WTC11 (cell line): Measurements from ENCODE around the gene TMEM218. TPM values are rescaled to one million over a fixed set of nuclear protein-coding genes. Genes with fewer than 3 reads are reported as not detected.
A peak's percentile ranks its signal among the peaks of the same experiment; 100 is the strongest.

ENCODE experiments used
- ARID4B ChIP-seq: sonication (generic); formaldehyde crosslinking; IDR thresholded peaks from 2 replicates; pipeline ENCODE4 v1.8.0; 2023; ENCODE audit warnings: missing genetic modification reagents, mild to moderate bottlenecking, borderline replicate concordance
- EMX1 ChIP-seq: fragments of 250-450 bp; sonication (Bioruptor Pico); IDR thresholded peaks from 2 replicates; pipeline ENCODE4 v1.8.0; 2021; ENCODE audit warnings: mild to moderate bottlenecking
- FOXJ3 ChIP-seq: sonication (generic); formaldehyde crosslinking; IDR thresholded peaks from 2 replicates; pipeline ENCODE4 v1.9.0; 2021; ENCODE audit warnings: missing genetic modification reagents, mild to moderate bottlenecking, borderline replicate concordance
- GRHL2 ChIP-seq: fragments of 250-450 bp; sonication (Bioruptor Pico); IDR thresholded peaks from 2 replicates; pipeline ENCODE4 v1.8.0; 2022; ENCODE audit warnings: mild to moderate bottlenecking, moderate library complexity; ENCODE audit not compliant: insufficient replicate concordance, severe bottlenecking
- KAT7 ChIP-seq: sonication (generic); formaldehyde crosslinking; IDR thresholded peaks from 2 replicates; pipeline ENCODE4 v1.8.1; 2023; ENCODE audit warnings: missing genetic modification reagents, mild to moderate bottlenecking, borderline replicate concordance
- MAX ChIP-seq: sonication (generic); formaldehyde crosslinking; IDR thresholded peaks from 2 replicates; pipeline ENCODE4 v1.8.0; 2022; ENCODE audit warnings: mild to moderate bottlenecking, missing genetic modification reagents
- MYBL2 ChIP-seq: sonication (generic); formaldehyde crosslinking; IDR thresholded peaks from 2 replicates; pipeline ENCODE4 v1.8.1; 2023; ENCODE audit warnings: mild to moderate bottlenecking, moderate library complexity, missing genetic modification reagents
- NR2C2 ChIP-seq: sonication (generic); formaldehyde crosslinking; IDR thresholded peaks from 2 replicates; pipeline ENCODE4 v1.8.0; 2022; ENCODE audit warnings: mild to moderate bottlenecking, missing genetic modification reagents
- NR3C1 ChIP-seq: sonication (generic); formaldehyde crosslinking; conservative IDR thresholded peaks from 2 replicates; pipeline ENCODE4 v1.8.1; 2023; ENCODE audit warnings: low read depth, mild to moderate bottlenecking, missing genetic modification reagents
- RELA ChIP-seq: sonication (generic); formaldehyde crosslinking; IDR thresholded peaks from 2 replicates; pipeline ENCODE4 v1.8.1; 2022; ENCODE audit warnings: missing genetic modification reagents, mild to moderate bottlenecking, borderline replicate concordance
- RORB ChIP-seq: fragments of 250-450 bp; sonication (Bioruptor Pico); IDR thresholded peaks from 2 replicates; pipeline ENCODE4 v1.9.0; 2021; ENCODE audit warnings: mild to moderate bottlenecking
- STAT6 ChIP-seq: sonication (generic); formaldehyde crosslinking; conservative IDR thresholded peaks from 2 replicates; pipeline ENCODE4 v1.8.1; 2023; ENCODE audit warnings: mild to moderate bottlenecking, low read depth, missing genetic modification reagents, moderate library complexity
- TEAD4 ChIP-seq: sonication (generic); formaldehyde crosslinking; IDR thresholded peaks from 2 replicates; pipeline ENCODE4 v1.8.0; 2022; ENCODE audit warnings: mild to moderate bottlenecking, missing genetic modification reagents
- ZNF219 ChIP-seq: sonication (generic); formaldehyde crosslinking; IDR thresholded peaks from 2 replicates; pipeline ENCODE4 v1.8.0; 2023; ENCODE audit warnings: missing genetic modification reagents, mild to moderate bottlenecking, borderline replicate concordance
- ZNF263 ChIP-seq: sonication (generic); formaldehyde crosslinking; IDR thresholded peaks from 2 replicates; pipeline ENCODE4 v1.8.1; 2022; ENCODE audit warnings: low read depth, mild to moderate bottlenecking, moderate library complexity, missing genetic modification reagents
- ZNF396 ChIP-seq: fragments of 250-450 bp; sonication (Bioruptor Pico); IDR thresholded peaks from 2 replicates; pipeline ENCODE4 v1.8.0; 2021; ENCODE audit warnings: mild to moderate bottlenecking, moderate library complexity, borderline replicate concordance
- ZNF423 ChIP-seq: fragments of 250-450 bp; sonication (Bioruptor Pico); IDR thresholded peaks from 2 replicates; pipeline ENCODE4 v2.1.2; 2022; ENCODE audit warnings: mild to moderate bottlenecking, moderate library complexity
- ZNF512 ChIP-seq: sonication (generic); formaldehyde crosslinking; IDR thresholded peaks from 2 replicates; pipeline ENCODE4 v1.8.1; 2022; ENCODE audit warnings: missing genetic modification reagents, borderline replicate concordance
- ZNF671 ChIP-seq: fragments of 250-450 bp; sonication (Bioruptor Pico); IDR thresholded peaks from 2 replicates; pipeline ENCODE4 v1.8.0; 2021; ENCODE audit warnings: mild to moderate bottlenecking
- total RNA-seq: library from RNA; stranded (reverse); gene quantifications from 3 replicates; pipeline ENCODE4 v1.2.3, GENCODE V29; 2021
- TF ChIP-seq, protein P1 (sequence below): sonication (generic); formaldehyde crosslinking; IDR thresholded peaks from 2 replicates; pipeline ENCODE4 v1.8.1; 2022; ENCODE audit warnings: low read depth, mild to moderate bottlenecking, moderate library complexity, missing genetic modification reagents, borderline replicate concordance
- TF ChIP-seq, protein P2 (sequence below): sonication (generic); formaldehyde crosslinking; IDR thresholded peaks from 2 replicates; pipeline ENCODE4 v1.8.0; 2022; ENCODE audit warnings: mild to moderate bottlenecking, missing genetic modification reagents

The TMEM218 gene
- total RNA-seq, 1 experiment from 2014 or later: 10.3 TPM

GRCh38 chr11:125063429-125064043 is 47.9 kb downstream of the TMEM218 start (continued):
- TF ChIP-seq ARID4B (CRISPR knock-in tag) (0 out of 2 replicates have a peak, but pooled peaks have one; percentile 56), STAT6 (CRISPR knock-in tag) (no peak), ZNF671 (no peak), ZNF512 (CRISPR knock-in tag) (no peak), TEAD4 (no peak), ZNF423 (CRISPR knock-in tag) (0 out of 2 replicates have a peak, but pooled peaks have one; percentile 1), RORB (CRISPR knock-in tag) (no peak), RELA (no peak), ZNF219 (no peak), EMX1 (CRISPR knock-in tag) (no peak), KAT7 (CRISPR knock-in tag) (peak; percentile 38; the same call in 1 of the 2 replicates), FOXJ3 (no peak), MYBL2 (CRISPR knock-in tag) (0 out of 2 replicates have a peak, but pooled peaks have one; percentile 33), NR3C1 (CRISPR knock-in tag) (no peak), MAX (CRISPR knock-in tag) (peak; percentile 48; the same call in 1 of the 2 replicates), ZNF263 (CRISPR knock-in tag) (no peak), NR2C2 (CRISPR knock-in tag) (no peak), ZNF396 (CRISPR knock-in tag) (no peak), GRHL2 (CRISPR knock-in tag) (no peak)
- TF ChIP-seq, protein P1, sequence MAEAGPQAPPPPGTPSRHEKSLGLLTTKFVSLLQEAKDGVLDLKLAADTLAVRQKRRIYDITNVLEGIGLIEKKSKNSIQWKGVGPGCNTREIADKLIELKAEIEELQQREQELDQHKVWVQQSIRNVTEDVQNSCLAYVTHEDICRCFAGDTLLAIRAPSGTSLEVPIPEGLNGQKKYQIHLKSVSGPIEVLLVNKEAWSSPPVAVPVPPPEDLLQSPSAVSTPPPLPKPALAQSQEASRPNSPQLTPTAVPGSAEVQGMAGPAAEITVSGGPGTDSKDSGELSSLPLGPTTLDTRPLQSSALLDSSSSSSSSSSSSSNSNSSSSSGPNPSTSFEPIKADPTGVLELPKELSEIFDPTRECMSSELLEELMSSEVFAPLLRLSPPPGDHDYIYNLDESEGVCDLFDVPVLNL (CRISPR knock-in tag): no peak
- TF ChIP-seq, protein P2, sequence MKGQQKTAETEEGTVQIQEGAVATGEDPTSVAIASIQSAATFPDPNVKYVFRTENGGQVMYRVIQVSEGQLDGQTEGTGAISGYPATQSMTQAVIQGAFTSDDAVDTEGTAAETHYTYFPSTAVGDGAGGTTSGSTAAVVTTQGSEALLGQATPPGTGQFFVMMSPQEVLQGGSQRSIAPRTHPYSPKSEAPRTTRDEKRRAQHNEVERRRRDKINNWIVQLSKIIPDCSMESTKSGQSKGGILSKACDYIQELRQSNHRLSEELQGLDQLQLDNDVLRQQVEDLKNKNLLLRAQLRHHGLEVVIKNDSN (CRISPR knock-in tag): no peak
